Endodermal cell (in vitro differentiated cells): ENCODE data around the gene CYB5R3. TPM values are rescaled to one million over a fixed set of nuclear protein-coding genes. Genes with fewer than 3 reads are reported as not detected.

ENCODE experiments used
- DNase-seq: peaks from one replicate; pipeline ENCODE4 v3.0.0-alpha.2; 2017
- H3K27ac ChIP-seq: 2 replicates; pipeline ENCODE4 v1.5.1; 2013; ENCODE audit warnings: mild to moderate bottlenecking, low read depth, low read length, moderate library complexity
- H3K27me3 ChIP-seq: 2 replicates; pipeline ENCODE4 v1.6.1; 2013; ENCODE audit warnings: mild to moderate bottlenecking, low read length, moderate library complexity; ENCODE audit not compliant: insufficient read depth, control insufficient read depth, poor library complexity, severe bottlenecking
- H3K36me3 ChIP-seq: 2 replicates; pipeline ENCODE4 v1.7.0; 2013; ENCODE audit warnings: mild to moderate bottlenecking, low read length, moderate library complexity; ENCODE audit not compliant: control insufficient read depth, insufficient read depth
- H3K4me1 ChIP-seq: one replicate; pipeline ENCODE4 v1.7.0; 2013; ENCODE audit warnings: low read length; ENCODE audit not compliant: control insufficient read depth, insufficient read depth
- H3K4me3 ChIP-seq: 2 replicates; pipeline ENCODE4 v1.5.1; 2013; ENCODE audit warnings: mild to moderate bottlenecking, low read length, moderate library complexity
- H3K9ac ChIP-seq: 2 replicates; pipeline ENCODE4 v1.6.1; 2013; ENCODE audit warnings: mild to moderate bottlenecking, low read length, moderate library complexity; ENCODE audit not compliant: poor library complexity, severe bottlenecking; ENCODE audit errors: extremely low read depth
- H3K9me3 ChIP-seq: 2 replicates; pipeline ENCODE4 v1.6.1; 2013; ENCODE audit warnings: mild to moderate bottlenecking, low read length, moderate library complexity; ENCODE audit not compliant: control insufficient read depth
- H3K27ac Mint-ChIP-seq: 2 replicates; pipeline ENCODE4 v1.8.0; 2020; ENCODE audit warnings: mixed read lengths
- H3K27me3 Mint-ChIP-seq: 2 replicates; pipeline ENCODE4 v1.8.0; 2021; ENCODE audit warnings: mild to moderate bottlenecking, mixed read lengths; ENCODE audit not compliant: insufficient read depth
- H3K36me3 Mint-ChIP-seq: 2 replicates; pipeline ENCODE4 v1.8.0; 2020; ENCODE audit warnings: low read depth, mixed read lengths
- H3K4me1 Mint-ChIP-seq: 2 replicates; pipeline ENCODE4 v1.8.0; 2020; ENCODE audit warnings: mixed read lengths
- H3K4me3 Mint-ChIP-seq: 2 replicates; pipeline ENCODE4 v1.8.0; 2020; ENCODE audit warnings: mild to moderate bottlenecking, moderate library complexity, mixed read lengths
- H3K9me3 Mint-ChIP-seq: 2 replicates; pipeline ENCODE4 v1.8.0; 2020; ENCODE audit warnings: mild to moderate bottlenecking, mixed read lengths
- WGBS, 2 experiments: methylation state at CpG; one replicate each; pipeline versions ENCODE4 v1.1.5 to v1.1.7; 2013; ENCODE audit warnings: missing lambda C conversion rate in 2 of 2, mixed read lengths in 1 of 2; ENCODE audit not compliant: insufficient coverage in 1 of 2, insufficient read length in 1 of 2; 5-methylcytosine and 5-hydroxymethylcytosine counted together
- total RNA-seq, 2 donors: library from RNA; stranded (reverse); fragmentation: NEBNext Ultra II Directional in 1 of 2; extraction: Animal tissue kit (Norgen Biotek cat#: 25700) in 1 of 2; gene quantifications; 2 replicates in 1 of 2; 3 replicates in 1 of 2; pipeline ENCODE4 v1.2.1, GENCODE V29; 2021
- TF ChIP-seq, protein P1 (sequence below): fragments of 200-600 bp; sonication (generic); conservative IDR thresholded peaks from 2 replicates; pipeline ENCODE4 v1.5.0; 2021; ENCODE audit warnings: antibody characterized with exemption, mild to moderate bottlenecking

Gene CYB5R3
- total RNA-seq, 2 donors from 2014 or later: 89.5 to 92.4 TPM

DNA sequence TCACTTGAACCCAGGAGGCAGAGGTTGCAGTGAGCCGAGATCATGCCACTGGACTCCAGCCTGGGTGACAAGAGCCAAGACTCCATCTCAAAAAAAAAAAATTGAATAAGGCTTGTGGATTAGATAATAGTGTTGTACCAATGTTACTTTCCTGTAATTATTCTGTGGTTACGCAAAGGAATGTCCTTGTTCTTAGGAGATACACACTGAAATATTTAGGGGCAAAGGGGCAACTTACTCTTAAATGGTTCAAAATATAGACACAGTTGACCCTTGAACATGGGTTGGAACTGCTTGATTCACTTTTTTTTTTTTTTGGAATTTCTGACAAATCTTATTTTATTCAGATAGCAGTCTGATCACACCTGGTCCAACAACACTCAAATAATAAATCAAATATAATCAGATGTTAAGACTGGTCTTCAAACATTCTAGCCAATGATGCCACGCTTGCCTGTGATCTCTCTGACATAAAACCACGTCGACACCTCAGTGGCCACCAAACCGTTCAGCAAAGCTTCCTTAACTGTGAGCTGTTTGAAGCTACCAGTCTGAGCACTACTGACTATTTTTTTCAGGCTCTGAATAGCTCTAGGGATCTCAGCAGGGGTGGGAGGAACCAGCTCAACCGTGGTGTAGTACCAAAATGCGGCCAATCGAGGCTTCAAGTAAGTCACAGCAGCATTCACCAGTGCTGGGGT is 9.5 kb downstream of the CYB5R3 start:
- WGBS, 2 experiments: 84 to 93% methylated on average over 9 of the region's 9 CpGs
- no peaks in the 10 kb centered on the region for H3K9me3 Mint-ChIP-seq
- DNase-seq: no peak

DNA sequence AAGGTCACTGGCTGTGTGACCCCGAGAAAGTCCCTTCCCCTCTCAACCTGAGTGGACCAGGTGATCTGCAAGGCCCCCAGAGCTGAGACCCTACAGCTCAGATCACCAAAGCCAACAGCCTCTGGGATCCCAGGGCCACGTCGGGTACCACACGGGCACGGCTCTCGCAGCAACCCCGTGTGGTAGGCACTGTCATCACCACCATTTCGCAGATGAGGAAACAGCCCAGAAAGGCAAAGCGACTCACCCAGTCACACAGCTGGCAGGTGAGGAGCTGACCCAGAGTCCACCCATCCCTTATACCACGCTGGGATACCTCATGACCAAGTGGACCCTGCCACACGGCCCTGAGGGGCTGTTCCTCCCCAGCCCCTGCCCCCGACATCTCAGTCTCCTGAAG is 11.6 kb downstream of the CYB5R3 start:
- H3K9ac ChIP-seq: no peak overlapping the region
- H3K4me1 Mint-ChIP-seq: no peaks in the 10 kb centered on the region
- H3K27me3 Mint-ChIP-seq: no peaks in the 10 kb centered on the region
- H3K36me3 ChIP-seq: peaks cover 4% of the 10 kb centered on the region
- WGBS, 2 experiments: 91 to 96% methylated on average over 10 to 12 of the region's 12 CpGs
- TF ChIP-seq, protein P1, sequence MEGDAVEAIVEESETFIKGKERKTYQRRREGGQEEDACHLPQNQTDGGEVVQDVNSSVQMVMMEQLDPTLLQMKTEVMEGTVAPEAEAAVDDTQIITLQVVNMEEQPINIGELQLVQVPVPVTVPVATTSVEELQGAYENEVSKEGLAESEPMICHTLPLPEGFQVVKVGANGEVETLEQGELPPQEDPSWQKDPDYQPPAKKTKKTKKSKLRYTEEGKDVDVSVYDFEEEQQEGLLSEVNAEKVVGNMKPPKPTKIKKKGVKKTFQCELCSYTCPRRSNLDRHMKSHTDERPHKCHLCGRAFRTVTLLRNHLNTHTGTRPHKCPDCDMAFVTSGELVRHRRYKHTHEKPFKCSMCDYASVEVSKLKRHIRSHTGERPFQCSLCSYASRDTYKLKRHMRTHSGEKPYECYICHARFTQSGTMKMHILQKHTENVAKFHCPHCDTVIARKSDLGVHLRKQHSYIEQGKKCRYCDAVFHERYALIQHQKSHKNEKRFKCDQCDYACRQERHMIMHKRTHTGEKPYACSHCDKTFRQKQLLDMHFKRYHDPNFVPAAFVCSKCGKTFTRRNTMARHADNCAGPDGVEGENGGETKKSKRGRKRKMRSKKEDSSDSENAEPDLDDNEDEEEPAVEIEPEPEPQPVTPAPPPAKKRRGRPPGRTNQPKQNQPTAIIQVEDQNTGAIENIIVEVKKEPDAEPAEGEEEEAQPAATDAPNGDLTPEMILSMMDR: peak; percentile 15
- peaks cover 27% of the 10 kb centered on the region for H3K36me3 Mint-ChIP-seq
- H3K9me3 Mint-ChIP-seq: no peaks in the 10 kb centered on the region
- no peak overlapping the region for H3K27ac Mint-ChIP-seq
- H3K27ac ChIP-seq: no peak overlapping the region
- H3K4me3 ChIP-seq: no peak overlapping the region
- H3K27me3 ChIP-seq: no peaks in the 10 kb centered on the region
- H3K4me3 Mint-ChIP-seq: no peak overlapping the region
- no peaks in the 10 kb centered on the region for H3K9me3 ChIP-seq
- no peaks in the 10 kb centered on the region for H3K4me1 ChIP-seq
- no peak for DNase-seq

More for the DNA sequence above, 9.5 kb downstream of the CYB5R3 start:
- TF ChIP-seq, protein P1: no peak
- no peak overlapping the region for H3K4me3 ChIP-seq
- no peaks in the 10 kb centered on the region for H3K9me3 ChIP-seq
- H3K4me3 Mint-ChIP-seq: no peak overlapping the region
- no peaks in the 10 kb centered on the region for H3K4me1 ChIP-seq
- peaks cover 4% of the 10 kb centered on the region for H3K36me3 ChIP-seq
- no peak overlapping the region for H3K27ac Mint-ChIP-seq
- peaks cover 6% of the 10 kb centered on the region for H3K4me1 Mint-ChIP-seq
- no peaks in the 10 kb centered on the region for H3K27me3 ChIP-seq
- no peaks in the 10 kb centered on the region for H3K27me3 Mint-ChIP-seq
- H3K27ac ChIP-seq: no peak overlapping the region
- peaks cover 16% of the 10 kb centered on the region for H3K36me3 Mint-ChIP-seq
- no peak overlapping the region for H3K9ac ChIP-seq

DNA sequence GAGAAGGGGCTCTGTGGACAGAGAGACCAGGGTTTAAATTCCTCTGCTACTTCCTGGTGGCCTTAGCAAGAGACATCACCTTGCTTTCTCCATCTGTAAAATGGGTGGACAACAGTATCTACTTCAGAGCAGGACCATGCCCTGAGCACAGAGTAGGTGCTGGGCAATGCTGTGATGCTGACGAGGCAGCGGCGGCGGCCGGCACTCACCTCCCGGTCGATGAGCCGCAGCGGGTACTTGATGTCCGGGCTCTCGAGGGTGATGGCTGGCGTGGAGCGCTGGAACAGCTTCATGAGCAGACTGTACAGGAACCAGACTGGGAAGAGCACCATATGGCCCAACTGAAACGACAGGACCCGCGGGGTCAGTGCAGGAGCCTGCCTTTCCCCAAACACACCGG is 12.7 kb downstream of the CYB5R3 start:
- H3K4me3 Mint-ChIP-seq: no peak overlapping the region
- Histone ChIP-seq H3K36me3 (peaks cover 6% of the 10 kb centered on the region), H3K4me3 (no peak overlapping the region), H3K4me1 (no peaks in the 10 kb centered on the region), H3K27ac (no peak overlapping the region), H3K9me3 (no peaks in the 10 kb centered on the region), H3K9ac (no peak overlapping the region), H3K27me3 (no peaks in the 10 kb centered on the region)
- no peaks in the 10 kb centered on the region for H3K9me3 Mint-ChIP-seq
- peaks cover 34% of the 10 kb centered on the region for H3K36me3 Mint-ChIP-seq
- H3K27me3 Mint-ChIP-seq: no peaks in the 10 kb centered on the region
- DNase-seq: no peak
- 94 to 95% methylated on average over 16 to 17 of the region's 17 CpGs for whole genome bisulfite sequencing, 2 experiments
- no peak overlapping the region for H3K27ac Mint-ChIP-seq
- TF ChIP-seq, protein P1: no peak
- H3K4me1 Mint-ChIP-seq: no peaks in the 10 kb centered on the region
